ENCODE results near the gene MUCL3.
A peak's percentile ranks its signal among the peaks of the same experiment; 100 is the strongest.
"Not testable (repeated sequence)": the region's sequence is repeated elsewhere in the genome, so short reads cannot be mapped to it uniquely, and the experiment has no call there.

MUCL3 gene

GRCh38 chr6:30987304-30987703 lies 46.5 kb downstream of the MUCL3 start:
- no peak for DNase-seq

GRCh38 chr6:30988209-30988825 lies 47.5 kb downstream of the MUCL3 start:
- DNase-seq = no peak

GRCh38 chr6:30990422-30991086 lies 49.8 kb downstream of the MUCL3 start:
- peak in 1 of 2 donors; percentile 13 for DNase-seq

- no peak for DNase-seq
Observed at GRCh38 chr6:30991891-30992290, 51.1 kb downstream of the MUCL3 start.

GRCh38 chr6:30997301-30997700 lies 56.5 kb downstream of the MUCL3 start:
- no peak for DNase-seq

- DNase-seq = no peak
Observed at GRCh38 chr6:30998785-30999184, 58.0 kb downstream of the MUCL3 start.

GRCh38 chr6:31000067-31000860 lies 59.5 kb downstream of the MUCL3 start:
- DNase-seq = not testable (repeated sequence)

GRCh38 chr6:31001281-31001888 lies 60.6 kb downstream of the MUCL3 start:
- no peak for DNase-seq

GRCh38 chr6:31002471-31002870 lies 61.7 kb downstream of the MUCL3 start:
- DNase-seq = no peak

All from CD4-positive, alpha-beta T cell treated with Interleukin-1 beta for 1 hour (primary cell).